B cell (primary cell): ENCODE measurements around the gene AIG1. TPM values are rescaled to one million over a fixed set of nuclear protein-coding genes. Genes with fewer than 3 reads are reported as not detected.

Experiments
- ATAC-seq: fragments of 200-7000 bp; cut with Tn5 transposase; one replicate; pipeline ENCODE4 v1.10.0; 2021; ENCODE audit warnings: low read depth, mild to moderate bottlenecking, moderate number of reproducible peaks, moderate library complexity
- CTCF ChIA-PET: fragments of 350-600 bp; sonication (Branson Sonifier 250); formaldehyde crosslinking; loops from one replicate; lab custom pipeline; 2021; ENCODE audit warnings: antibody characterized with exemption, inconsistent platforms; lab: Charles Lee
- POLR2A ChIA-PET: fragments of 350-600 bp; sonication (Branson Sonifier 250); formaldehyde crosslinking; loops from one replicate; lab custom pipeline; 2021; ENCODE audit warnings: antibody characterized with exemption; lab: Charles Lee
- DNase-seq: peaks from one replicate; pipeline ENCODE4 v3.0.0; 2013
- H2AFZ ChIP-seq: 2 replicates; pipeline ENCODE4 v1.6.1; 2012; ENCODE audit warnings: mild to moderate bottlenecking, low read depth, low read length; ENCODE audit not compliant: insufficient read depth, poor library complexity, severe bottlenecking
- H3K27ac ChIP-seq, 2 donors: 1 replicate in 1 of 2; 2 replicates in 1 of 2; pipeline ENCODE4 v1.5.1; 2012 to 2013; ENCODE audit warnings: low read length in 2 of 2, mild to moderate bottlenecking in 2 of 2, moderate library complexity in 1 of 2
- H3K27me3 ChIP-seq, 4 experiments: fragments of 200-600 bp in 1 of 4; sonication (generic) in 1 of 4; replicated peaks in 1 of 4; 1 replicate in 2 of 4; 2 replicates in 2 of 4; pipeline versions ENCODE4 v1.6.1 to v1.7.0; 2013 to 2016; ENCODE audit warnings: low read length in 3 of 4, mild to moderate bottlenecking in 2 of 4, mixed read lengths in 1 of 4, moderate library complexity in 1 of 4; ENCODE audit not compliant: insufficient read depth in 4 of 4, control insufficient read depth in 3 of 4; ENCODE audit errors: control extremely low read depth in 1 of 4
- H3K36me3 ChIP-seq, 2 experiments: replicated peaks in 1 of 2; 1 replicate in 1 of 2; 2 replicates in 1 of 2; pipeline versions ENCODE4 v1.6.1 to v1.7.1; 2013; ENCODE audit warnings: low read length in 1 of 2; ENCODE audit not compliant: insufficient read depth in 2 of 2, control insufficient read depth in 1 of 2; ENCODE audit errors: control extremely low read depth in 1 of 2, extremely low read depth in 1 of 2
- H3K4me1 ChIP-seq, 2 donors: fragments of 200-600 bp in 1 of 2; sonication (generic) in 1 of 2; 1 replicate in 1 of 2; 2 replicates in 1 of 2; pipeline versions ENCODE4 v1.5.1 to v1.6.1; 2013 to 2017; ENCODE audit warnings: low read length in 2 of 2; ENCODE audit not compliant: control insufficient read depth in 2 of 2, insufficient read depth in 2 of 2
- H3K4me2 ChIP-seq: replicated peaks from 2 replicates; pipeline ENCODE3; 2012; ENCODE audit warnings: mild to moderate bottlenecking, low read depth, low read length; ENCODE audit not compliant: poor library complexity, severe bottlenecking
- H3K4me3 ChIP-seq, 5 experiments: fragments of 200-600 bp in 1 of 5; sonication (generic) in 1 of 5; 1 replicate in 3 of 5; 2 replicates in 2 of 5; pipeline versions ENCODE4 v1.5.1 to v1.7.0; 2011 to 2016; ENCODE audit warnings: low read length in 4 of 5, mild to moderate bottlenecking in 4 of 5, low read depth in 2 of 5, control low read depth in 1 of 5, moderate library complexity in 1 of 5; ENCODE audit not compliant: insufficient read depth in 1 of 5; ENCODE audit errors: control extremely low read depth in 1 of 5, extremely low read depth in 1 of 5
- H3K79me2 ChIP-seq: fragments of 200-600 bp; sonication (generic); one replicate; pipeline ENCODE4 v1.6.0; 2016; ENCODE audit warnings: low read length; ENCODE audit not compliant: control insufficient read depth, insufficient read depth
- H3K9ac ChIP-seq: fragments of 200-600 bp; sonication (generic); 2 replicates; pipeline ENCODE4 v1.6.1; 2017; ENCODE audit warnings: mild to moderate bottlenecking, low read length, moderate library complexity
- H3K9me3 ChIP-seq, 3 donors: one replicate each; pipeline versions ENCODE4 v1.6.1 to v1.7.1; 2013; ENCODE audit warnings: low read length in 2 of 3; ENCODE audit not compliant: control insufficient read depth in 2 of 3, insufficient read depth in 1 of 3; ENCODE audit errors: control extremely low read depth in 1 of 3
- H4K20me1 ChIP-seq: 2 replicates; pipeline ENCODE4 v1.6.0; 2012; ENCODE audit warnings: mild to moderate bottlenecking, low read length; ENCODE audit not compliant: insufficient read depth, control insufficient read depth, poor library complexity, severe bottlenecking
- H3K27ac Mint-ChIP-seq: one replicate; pipeline ENCODE4 v1.8.0; 2021; ENCODE audit warnings: mixed read lengths
- H3K27me3 Mint-ChIP-seq: one replicate; pipeline ENCODE4 v1.8.0; 2021; ENCODE audit warnings: mixed read lengths
- H3K4me1 Mint-ChIP-seq: one replicate; pipeline ENCODE4 v1.8.0; 2021; ENCODE audit warnings: mixed read lengths
- H3K4me3 Mint-ChIP-seq: one replicate; pipeline ENCODE4 v1.8.0; 2021; ENCODE audit warnings: mixed read lengths
- H3K9me3 Mint-ChIP-seq: one replicate; pipeline ENCODE4 v1.8.0; 2022; ENCODE audit warnings: mixed read lengths; ENCODE audit not compliant: insufficient read depth
- CTCF ChIP-seq: fragments of 200-600 bp; IDR thresholded peaks from one replicate; pipeline ENCODE4 v1.8.0; 2022; ENCODE audit warnings: antibody characterized with exemption, mild to moderate bottlenecking
- EZH2 ChIP-seq: IDR thresholded peaks from 2 replicates; pipeline ENCODE4 v1.6.1; 2012; ENCODE audit warnings: borderline replicate concordance, low read depth, mild to moderate bottlenecking, moderate library complexity, low read length; ENCODE audit not compliant: insufficient read depth, poor library complexity, severe bottlenecking
- WGBS: methylation state at CpG from one replicate; pipeline ENCODE4 v1.1.5; 2013; ENCODE audit warnings: missing lambda C conversion rate; ENCODE audit not compliant: insufficient coverage; 5-methylcytosine and 5-hydroxymethylcytosine counted together
- intact Hi-C: fragments of 100-400 bp; cut with micrococcal nuclease; formaldehyde crosslinking; loops from one replicate; pipeline ENCODE4 v1.10.0; 2022
- polyA plus RNA-seq: library from polyadenylated mRNA; depleted of rRNA; stranded (reverse); fragments of >200 nt; gene quantifications from 2 replicates; pipeline ENCODE4 v1.2.3, GENCODE V29; 2012
- total RNA-seq, 2 donors: library from RNA; stranded (reverse); fragments of 120-200 nt in 1 of 2; gene quantifications; 1 replicate in 1 of 2; 2 replicates in 1 of 2; pipeline versions ENCODE4 v1.2.3 to v1.2.4, GENCODE V29; 2013 to 2022

AIG1 gene
- total and polyA plus RNA-seq, 2 donors (not counting 1 experiment from before 2014, with no cell fraction given): 7.0 to 9.0 TPM

GRCh38 chr6:143090314-143091044, 29.8 kb downstream of the AIG1 start:
- ChIA-PET POLR2A (no interaction called here), CTCF (no interaction called here)
- intact Hi-C loops: no loop called here
- H3K4me1 ChIP-seq: no peaks in the 10 kb centered on the region
- H3K27me3 ChIP-seq: no peaks in the 10 kb centered on the region
- H3K27me3 Mint-ChIP-seq: no peaks in the 10 kb centered on the region
- TF ChIP-seq EZH2 (no peak), CTCF (no peak)
- H3K4me3 ChIP-seq: no peak overlapping the region
- no peak for DNase-seq
- no peaks in the 10 kb centered on the region for H3K4me1 Mint-ChIP-seq
- no peaks in the 10 kb centered on the region for H3K79me2 ChIP-seq
- H3K27ac Mint-ChIP-seq: no peak overlapping the region
- no peak for ATAC-seq
- no peaks in the 10 kb centered on the region for H3K36me3 ChIP-seq
- H3K27ac ChIP-seq: no peak overlapping the region
- H3K9me3 ChIP-seq: no peaks in the 10 kb centered on the region
- H3K4me3 Mint-ChIP-seq: no peak overlapping the region
- no CpG with 5 or more reads among the region's 3 CpGs for WGBS
- H4K20me1 ChIP-seq: no peaks in the 10 kb centered on the region
- H3K9ac ChIP-seq: no peak overlapping the region
- H2AFZ ChIP-seq: no peak overlapping the region
- no peak overlapping the region for H3K4me2 ChIP-seq
- no peaks in the 10 kb centered on the region for H3K9me3 Mint-ChIP-seq

GRCh38 chr6:143092768-143093167, 32.1 kb downstream of the AIG1 start:
- 100% methylated on average over 2 of the region's 2 CpGs for WGBS
- no peak overlapping the region for H3K4me2 ChIP-seq
- no peaks in the 10 kb centered on the region for H4K20me1 ChIP-seq
- no peaks in the 10 kb centered on the region for H3K36me3 ChIP-seq
- DNase-seq (no peak), ATAC-seq (no peak)
- H3K4me3 Mint-ChIP-seq: no peak overlapping the region
- H3K79me2 ChIP-seq: no peaks in the 10 kb centered on the region
- POLR2A ChIA-PET: no interaction called here
- CTCF ChIA-PET: no interaction called here
- peaks cover 2% of the 10 kb centered on the region for H3K4me1 Mint-ChIP-seq
- H3K4me1 ChIP-seq: peaks cover 8 to 9% of the 10 kb centered on the region in 2 donors
- no peak overlapping the region for H3K9ac ChIP-seq
- H3K9me3 ChIP-seq: no peaks in the 10 kb centered on the region
- TF ChIP-seq CTCF (no peak), EZH2 (no peak)
- no peaks in the 10 kb centered on the region for H3K27me3 ChIP-seq
- no peak overlapping the region for H2AFZ ChIP-seq
- no peaks in the 10 kb centered on the region for H3K9me3 Mint-ChIP-seq
- intact Hi-C loops: no loop called here
- H3K4me3 ChIP-seq: no peak overlapping the region
- H3K27ac Mint-ChIP-seq: no peak overlapping the region
- H3K27me3 Mint-ChIP-seq: no peaks in the 10 kb centered on the region
- no peak overlapping the region for H3K27ac ChIP-seq
